H1 (cell line): ENCODE results near the gene RBFOX1. TPM values are rescaled to one million over a fixed set of nuclear protein-coding genes. Genes with fewer than 3 reads are reported as not detected.

Source experiments
- CTCF ChIA-PET: fragments of 300-600 bp; sonication (Branson Sonifier 250); formaldehyde crosslinking; loops from one replicate; lab custom pipeline; 2021; ENCODE audit not compliant: partially characterized antibody; lab: Charles Lee
- POLR2A ChIA-PET: fragments of 300-600 bp; sonication (Branson Sonifier 250); formaldehyde crosslinking; loops from one replicate; lab custom pipeline; 2021; ENCODE audit warnings: inconsistent platforms; ENCODE audit not compliant: partially characterized antibody; lab: Charles Lee
- DNase-seq, 2 experiments: peaks; one replicate each; pipeline versions ENCODE4 v3.0.0 to v3.0.0-alpha.2; 2010 to 2022; ENCODE audit warnings: low spot score in 2 of 2, low read depth in 1 of 2, mixed read lengths in 1 of 2
- FAIRE-seq: peaks from 2 replicates; lab custom pipeline; 2011; peaks lifted over from hg19 to GRCh38; lab: Jason Lieb, UNC
- H2AFZ ChIP-seq: 2 replicates; pipeline ENCODE4 v1.8.1; 2012; ENCODE audit warnings: low read length, inconsistent platforms
- H2AK5ac ChIP-seq: 2 replicates; pipeline ENCODE4 v1.6.1; 2013; ENCODE audit warnings: low read depth, low read length
- H2BK120ac ChIP-seq: replicated peaks from 2 replicates; pipeline ENCODE3; 2013; ENCODE audit warnings: low read depth, low read length, inconsistent platforms
- H2BK12ac ChIP-seq: 2 replicates; pipeline ENCODE4 v1.6.1; 2013; ENCODE audit warnings: low read depth, low read length
- H2BK15ac ChIP-seq: 2 replicates; pipeline ENCODE4 v1.6.1; 2013; ENCODE audit warnings: low read length
- H2BK20ac ChIP-seq: 2 replicates; pipeline ENCODE4 v1.6.1; 2013; ENCODE audit warnings: low read length
- H2BK5ac ChIP-seq: 2 replicates; pipeline ENCODE4 v1.6.1; 2013; ENCODE audit warnings: low read depth, low read length
- H3K14ac ChIP-seq: 2 replicates; pipeline ENCODE4 v1.6.1; 2013; ENCODE audit warnings: inconsistent platforms; ENCODE audit not compliant: insufficient read length
- H3K18ac ChIP-seq: 2 replicates; pipeline ENCODE4 v1.6.1; 2013; ENCODE audit warnings: low read length; ENCODE audit errors: extremely low read depth
- H3K23ac ChIP-seq: 2 replicates; pipeline ENCODE4 v1.6.1; 2013; ENCODE audit warnings: inconsistent platforms; ENCODE audit not compliant: insufficient read length
- H3K23me2 ChIP-seq: 2 replicates; pipeline ENCODE4 v1.6.1; 2013; ENCODE audit warnings: low read depth, low read length
- H3K27ac ChIP-seq: 2 replicates; pipeline ENCODE4 v1.6.1; 2011; ENCODE audit warnings: low read depth, low read length, inconsistent platforms
- H3K27me3 ChIP-seq, 4 experiments: replicated peaks in 1 of 4; 1 replicate in 1 of 4; 2 replicates in 3 of 4; pipeline versions ENCODE4 v1.6.1 to v1.8.1; 2011 to 2013; ENCODE audit warnings: low read length in 3 of 4, mild to moderate bottlenecking in 3 of 4, inconsistent platforms in 2 of 4, mixed read lengths in 2 of 4, moderate library complexity in 1 of 4; ENCODE audit not compliant: control insufficient read depth in 3 of 4, insufficient read depth in 3 of 4; ENCODE audit errors: extremely low read depth in 1 of 4
- H3K36me3 ChIP-seq, 4 experiments: 2 replicates each; pipeline versions ENCODE4 v1.6.1 to v1.8.1; 2011 to 2013; ENCODE audit warnings: mild to moderate bottlenecking in 4 of 4, low read length in 3 of 4, moderate library complexity in 2 of 4, control low read depth in 1 of 4, inconsistent platforms in 1 of 4; ENCODE audit not compliant: insufficient read depth in 4 of 4, control insufficient read depth in 2 of 4
- H3K4ac ChIP-seq: replicated peaks from 2 replicates; pipeline ENCODE3; 2013; ENCODE audit warnings: low read length, low read depth, mixed read lengths, inconsistent platforms; ENCODE audit not compliant: insufficient read length
- H3K4me1 ChIP-seq, 4 experiments: replicated peaks in 1 of 4; 1 replicate in 1 of 4; 2 replicates in 3 of 4; pipeline versions ENCODE4 v1.6.1 to v1.8.1; 2011 to 2013; ENCODE audit warnings: low read length in 3 of 4, inconsistent platforms in 2 of 4, mixed read lengths in 1 of 4; ENCODE audit not compliant: insufficient read depth in 4 of 4, control insufficient read depth in 3 of 4
- H3K4me2 ChIP-seq, 2 experiments: 2 replicates each; pipeline versions ENCODE4 v1.6.1 to v1.8.1; 2011 to 2013; ENCODE audit warnings: low read depth in 2 of 2, low read length in 2 of 2, control low read depth in 1 of 2, inconsistent platforms in 1 of 2, mild to moderate bottlenecking in 1 of 2; ENCODE audit not compliant: insufficient read depth in 1 of 2
- H3K4me3 ChIP-seq, 4 experiments: fragments of 200-600, 300-600 bp in 1 of 4; sonication (generic), shearing (Covaris generic), sonication (Bioruptor Twin) in 1 of 4; 2 replicates each; pipeline versions ENCODE4 v1.5.1 to v1.8.1; 2011 to 2016; ENCODE audit warnings: low read length in 4 of 4, low read depth in 3 of 4, control low read depth in 2 of 4, inconsistent platforms in 2 of 4, mild to moderate bottlenecking in 2 of 4, mixed read lengths in 1 of 4, moderate library complexity in 1 of 4; ENCODE audit not compliant: insufficient read depth in 2 of 4; ENCODE audit errors: extremely low read depth in 1 of 4
- H3K56ac ChIP-seq: replicated peaks from 2 replicates; pipeline ENCODE3; 2013; ENCODE audit warnings: low read depth, mild to moderate bottlenecking, mixed read lengths, low read length, inconsistent platforms; ENCODE audit not compliant: insufficient read length
- H3K79me1 ChIP-seq: 2 replicates; pipeline ENCODE4 v1.6.1; 2013; ENCODE audit warnings: low read depth, low read length, control low read depth
- H3K79me2 ChIP-seq, 2 experiments: 2 replicates each; pipeline versions ENCODE4 v1.6.1 to v1.8.1; 2012 to 2013; ENCODE audit warnings: low read length in 2 of 2, mild to moderate bottlenecking in 2 of 2, inconsistent platforms in 1 of 2; ENCODE audit not compliant: insufficient read depth in 2 of 2, control insufficient read depth in 1 of 2
- H3K9ac ChIP-seq, 4 experiments: replicated peaks in 1 of 4; 1 replicate in 1 of 4; 2 replicates in 3 of 4; pipeline versions ENCODE4 v1.6.1 to v1.8.1; 2011 to 2013; ENCODE audit warnings: low read depth in 3 of 4, low read length in 3 of 4, control low read depth in 2 of 4, mild to moderate bottlenecking in 2 of 4, moderate library complexity in 2 of 4, inconsistent platforms in 1 of 4; ENCODE audit errors: extremely low read depth in 1 of 4
- H3K9me3 ChIP-seq, 2 experiments: 2 replicates each; pipeline versions ENCODE4 v1.6.1 to v1.8.1; 2012 to 2013; ENCODE audit warnings: mild to moderate bottlenecking in 2 of 2, moderate library complexity in 2 of 2, control low read depth in 1 of 2, inconsistent platforms in 1 of 2, low read depth in 1 of 2, low read length in 1 of 2, mixed read lengths in 1 of 2; ENCODE audit not compliant: insufficient read depth in 2 of 2
- H4K20me1 ChIP-seq, 2 experiments: replicated peaks in 1 of 2; 2 replicates each; pipeline versions ENCODE3 to v1.8.1; 2011 to 2013; ENCODE audit warnings: inconsistent platforms in 2 of 2, low read length in 2 of 2, mild to moderate bottlenecking in 1 of 2; ENCODE audit not compliant: insufficient read depth in 2 of 2, control insufficient read depth in 1 of 2
- H4K5ac ChIP-seq: 2 replicates; pipeline ENCODE4 v1.6.1; 2013; ENCODE audit warnings: low read length, low read depth, mixed read lengths, inconsistent platforms; ENCODE audit not compliant: insufficient read length
- H4K8ac ChIP-seq: 2 replicates; pipeline ENCODE4 v1.8.0; 2013; ENCODE audit warnings: mild to moderate bottlenecking, moderate library complexity, low read length, inconsistent platforms; ENCODE audit not compliant: insufficient read depth; ENCODE audit errors: extremely low read depth
- H4K91ac ChIP-seq: replicated peaks from 2 replicates; pipeline ENCODE3; 2013; ENCODE audit warnings: low read length, mixed read lengths, inconsistent platforms; ENCODE audit not compliant: insufficient read length
- CREB1 ChIP-seq: IDR thresholded peaks from 2 replicates; pipeline ENCODE4 v1.6.1; 2012; ENCODE audit warnings: inconsistent platforms
- JUN ChIP-seq: IDR thresholded peaks from 2 replicates; pipeline ENCODE4 v1.6.1; 2011; ENCODE audit warnings: low read depth, mild to moderate bottlenecking, improper control_type of control experiment, low read length
- RBBP5 ChIP-seq: IDR thresholded peaks from 2 replicates; pipeline ENCODE4 v1.7.1; 2012; ENCODE audit warnings: low read depth, mild to moderate bottlenecking, inconsistent platforms, low read length, moderate library complexity, borderline replicate concordance
- WGBS, 2 experiments: shearing (Covaris generic) in 1 of 2; methylation state at CpG; one replicate each; pipeline versions ENCODE4 v1.1.6 to v1.1.7; 2013 to 2015; ENCODE audit warnings: low lambda C conversion rate in 2 of 2, mixed read lengths in 2 of 2, inconsistent platforms in 1 of 2, low coverage in 1 of 2, missing lambda C conversion rate in 1 of 2; ENCODE audit not compliant: insufficient replicate concordance in 2 of 2, insufficient coverage in 1 of 2, insufficient read length in 1 of 2; ENCODE audit errors: extremely low coverage in 1 of 2, missing lambda C conversion rate in 1 of 2; 5-methylcytosine and 5-hydroxymethylcytosine counted together
- polyA plus RNA-seq, 7 experiments: library from polyadenylated mRNA; depleted of rRNA in 3 of 7; stranded (reverse) in 5 of 7; unstranded in 2 of 7; fragments of >200 nt in 5 of 7; fragments of 200-250 nt in 2 of 7; gene quantifications; 1 replicate in 5 of 7; 2 replicates in 1 of 7; 4 replicates in 1 of 7; pipeline versions ENCODE4 v1.2.1 to v1.2.3, GENCODE V29; 2011 to 2013; ENCODE audit warnings: missing spikeins in 2 of 7, mixed read lengths in 2 of 7
- total RNA-seq: library from RNA; stranded (reverse); fragmentation: NEBNext Ultra II Directional; extraction: Animal tissue kit (Norgen Biotek cat#: 25700); gene quantifications from 2 replicates; pipeline ENCODE4 v1.2.1, GENCODE V29; 2021

RBFOX1 gene
- total and polyA plus RNA-seq, 2 of the 8 experiments (the other 6 are each of a cell fraction or from before 2014, with no cell fraction given) = 1.7 to 2.8 TPM

- 95% methylated on average over 6 of the region's 6 CpGs; no CpG with 5 or more reads in 1 of the 2 experiments for WGBS, 2 experiments
- no peak for FAIRE-seq
Observed at GRCh38 chr16:7532534-7532933, 199.9 kb downstream of the RBFOX1 start.

More at GRCh38 chr16:7532534-7532933, 199.9 kb downstream of the RBFOX1 start:
- Histone ChIP-seq H4K91ac (no peak overlapping the region), H3K14ac (no peak overlapping the region), H4K5ac (no peak overlapping the region), H3K27ac (no peak overlapping the region), H2AK5ac (no peak overlapping the region), H2BK12ac (no peak overlapping the region), H3K79me2 (no peaks in the 10 kb centered on the region), H2BK20ac (no peak overlapping the region), H2BK15ac (no peak overlapping the region), H3K79me1 (no peaks in the 10 kb centered on the region), H2BK120ac (no peak overlapping the region), H2BK5ac (no peak overlapping the region), H3K27me3 (no peaks in the 10 kb centered on the region), H3K18ac (no peak overlapping the region), H3K23me2 (no peaks in the 10 kb centered on the region), H3K4me2 (no peak overlapping the region), H3K4ac (no peak overlapping the region), H4K20me1 (no peaks in the 10 kb centered on the region), H3K36me3 (no peaks in the 10 kb centered on the region), H3K4me1 (no peaks in the 10 kb centered on the region), H4K8ac (no peak overlapping the region), H3K56ac (no peak overlapping the region), H3K9ac (no peak overlapping the region), H3K9me3 (no peaks in the 10 kb centered on the region), H3K4me3 (no peak overlapping the region), H3K23ac (no peak overlapping the region), H2AFZ (no peak overlapping the region)
- no peak for DNase-seq
- ChIA-PET CTCF (interaction anchor here (0.7 to 1.0 kb wide), 2 partner anchors 8 to 12 kb away, joined by 3 to 4 read pairs; no protein-coding TSS in a partner anchor), POLR2A (interaction anchor here (1.4 kb wide), 1 partner anchor 24 kb away, joined by 3 read pairs; no protein-coding TSS in a partner anchor)
- TF ChIP-seq CREB1 (no peak), RBBP5 (no peak), JUN (no peak)
